Stomach smooth muscle (tissue), 2 donors: ENCODE results near the gene PTPN5.

Source experiments
- H3K27ac ChIP-seq: one replicate; pipeline ENCODE4 v1.7.0; 2013; ENCODE audit warnings: mild to moderate bottlenecking, low read length, inconsistent platforms
- H3K27me3 ChIP-seq, 2 donors: one replicate each; pipeline ENCODE4 v1.7.0; 2013; ENCODE audit warnings: low read length in 2 of 2; ENCODE audit not compliant: insufficient read depth in 2 of 2, control insufficient read depth in 1 of 2
- H3K36me3 ChIP-seq, 2 donors: one replicate each; pipeline ENCODE4 v1.7.0; 2013; ENCODE audit warnings: low read length in 2 of 2; ENCODE audit not compliant: control insufficient read depth in 2 of 2, insufficient read depth in 2 of 2
- H3K4me1 ChIP-seq: one replicate; pipeline ENCODE4 v1.7.0; 2013; ENCODE audit warnings: low read length; ENCODE audit not compliant: control insufficient read depth, insufficient read depth
- H3K4me3 ChIP-seq, 2 donors: one replicate each; pipeline ENCODE4 v1.7.0; 2013; ENCODE audit warnings: low read length in 2 of 2
- H3K9ac ChIP-seq, 2 donors: one replicate each; pipeline ENCODE4 v1.7.0; 2013; ENCODE audit warnings: low read length in 2 of 2, mild to moderate bottlenecking in 1 of 2
- H3K9me3 ChIP-seq, 2 donors: one replicate each; pipeline ENCODE4 v1.7.0; 2013; ENCODE audit warnings: low read length in 2 of 2; ENCODE audit not compliant: control insufficient read depth in 2 of 2
- donor health status: healthy.
- donor health status: Pancreatic carcinoma.

PTPN5 gene

DNA sequence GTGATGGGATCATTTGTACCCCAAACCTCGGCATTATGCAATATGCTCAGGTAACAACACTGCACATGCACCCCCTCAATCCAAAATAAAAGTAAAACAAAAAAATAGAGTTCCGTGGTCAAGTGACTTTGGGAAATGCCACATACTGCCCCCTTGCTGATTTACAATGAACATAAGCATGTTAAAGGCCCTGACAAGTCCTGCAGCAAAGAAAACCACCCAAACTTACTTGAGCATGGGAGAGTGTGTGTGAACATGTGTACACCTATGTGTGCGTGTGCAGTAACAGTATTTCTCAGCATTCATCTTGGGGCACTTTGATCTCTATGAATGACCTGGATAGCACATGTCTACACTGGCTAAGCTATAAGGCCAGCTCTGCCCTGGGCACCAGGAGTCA, 49.8 kb downstream of the PTPN5 start:
- no peaks in the 10 kb centered on the region for H3K9me3 ChIP-seq
- H3K36me3 ChIP-seq: no peaks in the 10 kb centered on the region
- no peak overlapping the region for H3K4me3 ChIP-seq
- no peak overlapping the region for H3K27ac ChIP-seq
- no peaks in the 10 kb centered on the region for H3K4me1 ChIP-seq
- peaks cover 0 to 5% of the 10 kb centered on the region in 2 donors for H3K27me3 ChIP-seq
- H3K9ac ChIP-seq: no peak overlapping the region

DNA sequence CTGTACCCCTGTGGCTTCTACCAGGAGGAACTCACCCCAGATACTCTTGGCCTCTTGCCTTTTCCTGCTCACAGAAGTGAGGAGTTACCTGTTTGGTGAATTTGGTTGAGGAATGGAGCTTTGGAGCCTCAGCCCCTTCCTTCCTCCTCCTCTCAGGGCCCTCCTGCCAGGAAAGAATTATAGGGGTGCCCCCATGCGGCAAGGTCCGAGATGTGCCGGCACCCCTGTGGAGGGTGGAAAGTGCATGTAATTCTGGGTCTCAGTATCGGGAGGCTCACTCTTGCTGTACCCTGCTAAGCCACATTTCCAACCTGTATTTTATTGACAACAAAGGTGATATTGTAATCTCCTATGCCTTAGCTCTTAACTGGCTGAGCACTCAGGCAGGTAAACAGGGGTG, 51.9 kb downstream of the PTPN5 start:
- Histone ChIP-seq H3K9ac (no peak overlapping the region), H3K4me1 (no peaks in the 10 kb centered on the region), H3K9me3 (no peaks in the 10 kb centered on the region), H3K36me3 (no peaks in the 10 kb centered on the region), H3K27ac (no peak overlapping the region), H3K27me3 (peaks cover 0 to 5% of the 10 kb centered on the region in 2 donors), H3K4me3 (no peak overlapping the region)

DNA sequence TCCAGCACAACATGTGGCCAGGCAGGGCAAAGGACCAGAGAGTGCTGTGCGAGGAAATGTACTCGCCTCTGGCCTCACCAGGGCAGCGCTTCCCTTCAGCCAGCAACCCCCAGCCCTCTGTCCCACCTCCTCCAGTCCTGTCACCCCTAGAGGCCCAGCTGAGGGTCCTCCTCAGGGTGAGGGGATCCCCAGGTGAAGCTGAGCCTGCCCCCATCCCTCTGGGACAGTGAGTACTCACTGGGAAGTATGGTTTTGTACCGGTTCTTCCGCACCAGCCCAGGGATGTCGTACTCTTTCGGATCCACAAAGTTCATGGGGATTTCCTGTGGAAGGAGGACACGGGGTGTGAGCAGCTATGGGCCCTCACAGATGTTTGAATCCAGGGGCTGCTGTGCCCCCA, 54.0 kb downstream of the PTPN5 start:
- no peak overlapping the region for H3K4me3 ChIP-seq
- peaks cover 0 to 5% of the 10 kb centered on the region in 2 donors for H3K27me3 ChIP-seq
- H3K4me1 ChIP-seq: no peaks in the 10 kb centered on the region
- H3K27ac ChIP-seq: no peak overlapping the region
- H3K9me3 ChIP-seq: no peaks in the 10 kb centered on the region
- no peak overlapping the region for H3K9ac ChIP-seq
- no peaks in the 10 kb centered on the region for H3K36me3 ChIP-seq

DNA sequence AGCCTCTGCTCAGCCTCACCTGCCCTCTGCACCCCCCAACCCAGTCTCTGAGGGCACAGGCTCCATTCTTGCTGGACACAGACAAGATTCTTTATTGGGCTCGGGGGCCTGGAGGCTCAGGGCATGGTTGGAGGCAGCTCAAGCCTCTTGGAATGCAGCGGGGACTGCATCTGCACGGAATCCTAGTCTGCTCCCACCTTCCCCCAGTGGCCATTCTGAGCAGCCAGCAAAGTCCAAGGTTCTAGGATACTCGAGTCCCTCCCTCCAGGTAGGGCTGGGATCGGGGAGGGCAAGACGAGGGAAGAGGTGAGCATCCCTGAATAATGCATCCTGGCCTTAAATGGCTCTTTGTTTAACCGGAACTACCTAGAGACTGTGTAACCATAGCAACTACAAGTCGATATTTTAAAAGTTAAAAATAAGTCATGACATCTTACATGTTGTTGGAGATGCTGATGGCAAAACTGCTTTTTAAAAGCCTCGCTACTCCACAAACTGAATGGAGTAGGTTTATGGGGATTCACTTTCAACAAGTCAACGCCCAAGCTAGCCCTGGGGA, 54.9 kb downstream of the PTPN5 start:
- H3K9ac ChIP-seq: no peak overlapping the region

DNA sequence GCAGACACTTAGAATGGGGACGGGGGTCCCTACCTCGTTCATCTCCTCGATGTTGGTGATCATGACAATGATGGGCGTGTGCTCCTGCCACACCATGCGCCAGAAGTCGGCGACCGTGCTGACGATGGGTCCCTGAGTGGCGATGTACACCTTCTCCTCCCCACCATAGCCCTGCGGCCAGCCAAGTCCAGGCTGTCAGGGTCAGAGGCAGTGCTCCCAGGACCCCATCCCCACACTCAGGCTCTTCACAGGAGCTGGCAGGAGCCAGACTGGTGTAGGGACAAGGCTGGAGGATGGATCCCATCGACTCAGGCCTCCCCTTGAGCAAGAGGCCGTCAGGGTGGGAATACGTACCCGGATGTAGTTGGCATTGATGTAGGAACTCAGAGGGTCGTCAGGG, 58.4 kb downstream of the PTPN5 start:
- H3K27me3 ChIP-seq: peaks cover 0 to 5% of the 10 kb centered on the region in 2 donors
- H3K36me3 ChIP-seq: no peaks in the 10 kb centered on the region
- H3K4me3 ChIP-seq: no peak overlapping the region
- H3K27ac ChIP-seq: no peak overlapping the region
- no peaks in the 10 kb centered on the region for H3K9me3 ChIP-seq
- H3K9ac ChIP-seq: no peak overlapping the region
- no peaks in the 10 kb centered on the region for H3K4me1 ChIP-seq

More for the DNA sequence above, 54.9 kb downstream of the PTPN5 start:
- Histone ChIP-seq H3K27ac (no peak overlapping the region), H3K36me3 (no peaks in the 10 kb centered on the region), H3K4me3 (no peak overlapping the region), H3K27me3 (peaks cover 0 to 5% of the 10 kb centered on the region in 2 donors), H3K9me3 (no peaks in the 10 kb centered on the region), H3K4me1 (no peaks in the 10 kb centered on the region)

DNA sequence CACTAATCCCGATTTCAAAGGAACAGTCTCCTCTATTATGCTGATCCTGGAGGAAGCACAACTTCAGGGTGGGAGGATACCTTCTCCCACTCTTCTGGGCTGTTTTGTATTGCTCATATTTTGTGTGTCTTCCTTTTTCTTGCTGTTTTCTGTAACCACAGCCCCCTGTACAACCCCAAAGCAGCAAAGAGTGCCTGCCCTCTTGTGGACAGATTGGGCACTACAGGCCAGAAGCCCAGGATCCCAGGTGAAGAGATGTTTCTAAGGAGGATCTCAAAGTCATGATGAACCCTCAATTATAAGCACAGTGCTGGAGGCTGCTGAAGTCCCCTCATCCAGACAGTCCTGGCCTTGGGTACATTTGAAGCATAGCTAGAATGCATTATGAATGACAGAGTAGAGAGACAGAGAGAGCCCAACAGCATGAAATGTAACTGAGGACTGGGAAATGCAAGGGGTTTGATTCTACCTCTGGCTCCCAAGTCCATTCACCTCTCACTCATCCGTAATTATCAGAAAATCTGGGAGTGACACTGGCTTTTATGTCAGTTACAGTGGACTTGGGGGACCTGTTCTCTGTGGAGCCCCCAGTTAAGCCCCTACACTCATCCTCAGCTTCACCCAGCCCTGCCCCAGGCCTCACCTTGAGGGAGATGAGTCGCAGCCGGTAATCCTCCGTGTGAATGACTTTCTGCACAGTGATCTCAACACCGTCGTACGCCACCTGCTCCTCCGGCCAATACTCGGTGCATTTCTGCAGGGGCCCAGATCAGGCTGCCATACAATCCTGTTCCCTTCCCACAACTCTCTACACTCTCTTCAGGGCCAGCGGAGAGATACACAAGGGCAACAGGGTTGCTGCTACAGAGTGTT, 59.4 kb downstream of the PTPN5 start:
- Histone ChIP-seq H3K27me3 (peaks cover 0 to 2% of the 10 kb centered on the region in 2 donors), H3K9ac (no peak overlapping the region), H3K4me3 (no peak overlapping the region), H3K4me1 (no peaks in the 10 kb centered on the region), H3K27ac (no peak overlapping the region), H3K36me3 (no peaks in the 10 kb centered on the region), H3K9me3 (no peaks in the 10 kb centered on the region)

DNA sequence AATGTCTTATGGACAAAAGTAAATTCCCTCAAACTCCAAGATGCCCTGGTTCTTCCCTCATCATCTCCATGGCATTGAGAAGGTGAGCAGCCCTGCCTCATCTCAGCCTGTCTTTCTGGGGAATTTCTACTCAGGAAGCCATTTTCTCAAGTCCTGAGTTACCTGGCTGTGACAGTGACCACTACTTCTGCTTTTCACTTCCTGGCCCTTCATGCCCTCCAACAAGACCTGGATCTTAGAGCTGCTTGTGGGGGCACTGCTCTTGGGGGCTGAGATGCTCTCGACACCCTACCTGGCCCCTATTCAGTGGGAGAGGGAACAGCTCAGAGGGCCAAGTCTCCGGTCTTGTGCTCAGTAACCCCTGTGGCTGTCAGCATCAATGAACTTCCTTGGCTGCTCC, 60.2 kb downstream of the PTPN5 start:
- Histone ChIP-seq H3K9ac (no peak overlapping the region), H3K9me3 (no peaks in the 10 kb centered on the region), H3K4me1 (no peaks in the 10 kb centered on the region), H3K4me3 (no peak overlapping the region), H3K27ac (no peak overlapping the region), H3K27me3 (no peaks in the 10 kb centered on the region), H3K36me3 (no peaks in the 10 kb centered on the region)

DNA sequence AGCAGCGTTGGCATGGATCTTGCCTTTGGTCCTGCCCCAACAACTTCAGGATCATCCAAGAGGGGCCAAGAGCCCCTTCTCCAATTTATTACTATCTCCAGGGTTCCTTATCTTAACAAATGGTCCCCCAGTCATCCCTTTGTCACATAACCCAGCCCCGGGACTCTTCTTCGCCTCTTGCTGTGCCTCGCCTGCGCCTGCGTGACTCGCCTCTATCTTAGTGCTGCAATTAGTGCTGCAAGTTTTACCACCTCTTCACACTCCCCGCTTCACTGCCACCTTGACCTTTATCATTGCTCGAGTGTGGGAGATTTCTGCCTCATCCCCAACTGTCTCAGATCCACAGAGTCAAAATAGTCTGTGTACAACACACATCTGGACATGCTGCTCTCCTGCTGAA, 61.6 kb downstream of the PTPN5 start:
- no peaks in the 10 kb centered on the region for H3K9me3 ChIP-seq
- no peaks in the 10 kb centered on the region for H3K36me3 ChIP-seq
- no peaks in the 10 kb centered on the region for H3K27me3 ChIP-seq
- H3K9ac ChIP-seq: no peak overlapping the region
- H3K4me1 ChIP-seq: no peaks in the 10 kb centered on the region
- no peak overlapping the region for H3K27ac ChIP-seq
- no peak overlapping the region for H3K4me3 ChIP-seq

DNA sequence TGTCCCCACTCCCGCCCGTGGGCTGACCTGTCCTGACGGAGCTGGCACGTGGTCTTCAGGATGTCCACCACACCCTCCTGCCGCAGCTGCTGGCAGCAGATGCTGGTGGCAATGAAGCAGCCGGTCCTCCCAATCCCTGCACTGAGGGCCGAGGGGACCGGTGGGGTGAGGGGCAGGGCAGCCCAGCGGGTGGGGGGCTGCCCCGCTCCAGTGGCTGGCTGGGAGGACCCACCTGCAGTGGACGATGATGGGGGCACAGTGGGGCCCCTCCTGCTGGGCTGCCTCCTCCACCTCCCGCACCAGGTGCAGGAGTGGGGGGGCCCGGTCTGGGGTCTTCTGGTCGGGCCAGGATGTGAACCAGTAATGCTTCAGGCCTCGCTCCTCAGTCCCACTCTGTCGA, 62.2 kb downstream of the PTPN5 start:
- no peak overlapping the region for H3K27ac ChIP-seq
- H3K36me3 ChIP-seq: no peaks in the 10 kb centered on the region
- no peak overlapping the region for H3K9ac ChIP-seq
- H3K9me3 ChIP-seq: no peaks in the 10 kb centered on the region
- no peaks in the 10 kb centered on the region for H3K4me1 ChIP-seq
- no peaks in the 10 kb centered on the region for H3K27me3 ChIP-seq
- H3K4me3 ChIP-seq: no peak overlapping the region

DNA sequence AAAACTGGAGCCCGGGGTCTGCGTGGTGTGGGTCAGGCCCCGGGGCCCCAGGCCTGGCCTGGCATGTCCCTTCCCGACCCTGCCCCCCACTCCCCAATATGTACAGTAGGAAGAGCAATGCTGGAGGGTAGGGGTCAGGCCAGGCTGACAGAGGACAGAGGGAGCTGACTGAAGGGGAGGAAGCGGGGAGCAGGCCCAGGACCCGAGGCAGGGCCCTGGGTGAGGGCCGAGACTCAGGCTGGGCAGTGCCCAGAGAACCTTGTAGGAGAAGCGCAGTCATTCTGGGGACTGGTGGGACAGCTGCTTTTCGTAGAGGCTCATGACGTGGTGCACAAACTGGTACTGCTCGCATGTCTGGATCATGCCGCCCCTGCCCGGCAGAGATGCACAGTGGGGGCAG, 62.9 kb downstream of the PTPN5 start:
- Histone ChIP-seq H3K36me3 (no peaks in the 10 kb centered on the region), H3K4me3 (no peak overlapping the region), H3K4me1 (no peaks in the 10 kb centered on the region), H3K9me3 (no peaks in the 10 kb centered on the region), H3K27ac (no peak overlapping the region), H3K27me3 (no peaks in the 10 kb centered on the region), H3K9ac (no peak overlapping the region)
